Measurements from ENCODE around the gene VCL.

The VCL gene

GRCh38 chr10:74077416-74077815, 79.5 kb downstream of the VCL start:
- DNase-seq (ENCODE audit: low spot score), result no peak

- peak; percentile 81 for DNase-seq (ENCODE audit: low spot score)
Measured at GRCh38 chr10:74078037-74078436, 80.1 kb downstream of the VCL start.

GRCh38 chr10:74079028-74079935, 81.4 kb downstream of the VCL start:
- peak; percentile 58 for DNase-seq (ENCODE audit: low spot score)

GRCh38 chr10:74079936-74080590, 82.1 kb downstream of the VCL start:
- no peak for DNase-seq (ENCODE audit: low spot score)

- DNase-seq (ENCODE audit: low spot score), result peak; percentile 52
Measured at GRCh38 chr10:74081192-74081803, 83.4 kb downstream of the VCL start.

- DNase-seq (ENCODE audit: low spot score), result no peak
Measured at GRCh38 chr10:74081941-74082718, 84.2 kb downstream of the VCL start.

- no peak for DNase-seq (ENCODE audit: low spot score)
Measured at GRCh38 chr10:74083304-74083703, 85.4 kb downstream of the VCL start.

GRCh38 chr10:74084955-74085354, 87.0 kb downstream of the VCL start:
- DNase-seq (ENCODE audit: low spot score), result no peak

- DNase-seq (ENCODE audit: low spot score), result no peak
Measured at GRCh38 chr10:74086317-74086716, 88.4 kb downstream of the VCL start.

- DNase-seq (ENCODE audit: low spot score), result no peak
Measured at GRCh38 chr10:74088722-74089121, 90.8 kb downstream of the VCL start.

GRCh38 chr10:74092372-74092771, 94.5 kb downstream of the VCL start:
- no peak for DNase-seq (ENCODE audit: low spot score)

GRCh38 chr10:74093530-74094164, 95.7 kb downstream of the VCL start:
- DNase-seq (ENCODE audit: low spot score), result no peak

GRCh38 chr10:74094231-74094630, 96.3 kb downstream of the VCL start:
- no peak for DNase-seq (ENCODE audit: low spot score)

GRCh38 chr10:74096777-74097176, 98.9 kb downstream of the VCL start:
- no peak for DNase-seq (ENCODE audit: low spot score)

GRCh38 chr10:74097776-74098175, 99.9 kb downstream of the VCL start:
- DNase-seq (ENCODE audit: low spot score), result no peak

- DNase-seq (ENCODE audit: low spot score), result no peak
Measured at GRCh38 chr10:74099420-74099819, 101.5 kb downstream of the VCL start.

- DNase-seq (ENCODE audit: low spot score), result no peak
Measured at GRCh38 chr10:74099836-74100235, 101.9 kb downstream of the VCL start.

- DNase-seq (ENCODE audit: low spot score), result no peak
Measured at GRCh38 chr10:74103560-74104258, 105.8 kb downstream of the VCL start.

GRCh38 chr10:74104480-74104879, 106.6 kb downstream of the VCL start:
- DNase-seq (ENCODE audit: low spot score), result no peak

GRCh38 chr10:74104996-74105395, 107.1 kb downstream of the VCL start:
- DNase-seq (ENCODE audit: low spot score), result no peak

GRCh38 chr10:74107391-74107790, 109.5 kb downstream of the VCL start:
- DNase-seq (ENCODE audit: low spot score), result no peak

Data from kidney capillary endothelial cell (primary cell).